Panc1 (cell line): ENCODE data around the gene DDAH1. TPM values are rescaled to one million over a fixed set of nuclear protein-coding genes. Genes with fewer than 3 reads are reported as not detected.

Source experiments
- ATAC-seq: fragments of 200-7000 bp; cut with Tn5 transposase; 2 replicates; pipeline ENCODE4 v1.9.1; 2020; ENCODE audit warnings: mild to moderate bottlenecking, moderate library complexity
- BruUV-seq: library from RNA; stranded (reverse); fragments of 400-500 nt; replicated peaks from 2 replicates; lab custom pipeline; 2021; lab: Mats Ljungman, UMichigan
- CTCF ChIA-PET: fragments of 300-600 bp; sonication (Branson Sonifier 250); formaldehyde crosslinking; loops from one replicate; lab custom pipeline; 2022; ENCODE audit warnings: antibody characterized with exemption; lab: Charles Lee
- POLR2A ChIA-PET: fragments of 300-600 bp; sonication (Branson Sonifier 250); formaldehyde crosslinking; loops from one replicate; lab custom pipeline; 2022; ENCODE audit warnings: antibody characterized with exemption; lab: Charles Lee
- DNase-seq: peaks from one replicate; pipeline ENCODE4 v3.0.0-alpha.2; 2010; ENCODE audit warnings: low read depth, low spot score
- H3K27ac ChIP-seq: 2 replicates; pipeline ENCODE4 v1.5.1; 2011; ENCODE audit warnings: mild to moderate bottlenecking, low read length, inconsistent platforms
- H3K27me3 ChIP-seq: fragments of 200-500 bp; sonication (Bioruptor generic); 2 replicates; pipeline ENCODE4 v1.6.0; 2014; ENCODE audit warnings: low read length, inconsistent platforms; ENCODE audit not compliant: control insufficient read depth, insufficient read depth
- H3K36me3 ChIP-seq: fragments of 200-500 bp; sonication (Bioruptor generic); 2 replicates; pipeline ENCODE4 v1.5.1; 2014; ENCODE audit warnings: inconsistent platforms, mild to moderate bottlenecking, low read length, moderate library complexity; ENCODE audit not compliant: control insufficient read depth, insufficient read depth
- H3K4me1 ChIP-seq: 2 replicates; pipeline ENCODE4 v1.5.1; 2011; ENCODE audit warnings: inconsistent platforms, mild to moderate bottlenecking, low read length, moderate library complexity; ENCODE audit not compliant: control insufficient read depth, insufficient read depth
- H3K4me3 ChIP-seq, 2 experiments: 2 replicates each; pipeline ENCODE4 v1.5.1; 2011 to 2012; ENCODE audit warnings: low read depth in 2 of 2, low read length in 2 of 2, mild to moderate bottlenecking in 2 of 2, inconsistent platforms in 1 of 2, moderate library complexity in 1 of 2
- H3K9me3 ChIP-seq: fragments of 200-500 bp; sonication (Bioruptor generic); 2 replicates; pipeline ENCODE4 v1.5.1; 2014; ENCODE audit warnings: low read depth, mild to moderate bottlenecking, inconsistent platforms, low read length, moderate library complexity; ENCODE audit not compliant: control insufficient read depth, insufficient read depth
- POLR2AphosphoS5 ChIP-seq: IDR thresholded peaks from 2 replicates; pipeline ENCODE4 v1.6.1; 2012; ENCODE audit warnings: mild to moderate bottlenecking, low read depth, low read length, moderate library complexity
- SIN3A ChIP-seq: IDR thresholded peaks from 2 replicates; pipeline ENCODE4 v1.6.1; 2012; ENCODE audit warnings: low read depth, mild to moderate bottlenecking, low read length, moderate library complexity, borderline replicate concordance; ENCODE audit not compliant: insufficient read depth
- TCF7L2 ChIP-seq: IDR thresholded peaks from 2 replicates; pipeline ENCODE4 v1.6.1; 2011; ENCODE audit warnings: mild to moderate bottlenecking, low read depth, low read length, inconsistent platforms
- in situ Hi-C: cut with HindIII; loops from 2 replicates; pipeline ENCODE4 v1.10.0; 2016; ENCODE audit warnings: low sequenced_read_pairs, low pct_unique_long_range_greater_than_20kb
- intact Hi-C: fragments of 100-400 bp; cut with micrococcal nuclease; formaldehyde crosslinking; loops from one replicate; pipeline ENCODE4 v1.10.0; 2022; ENCODE audit not compliant: unreplicated experiment
- total RNA-seq: library from RNA; stranded (reverse); gene quantifications from one replicate; pipeline ENCODE4 v1.2.1, GENCODE V29; 2021; ENCODE audit not compliant: unreplicated experiment
- TF ChIP-seq, protein P1 (sequence below), 2 experiments: IDR thresholded peaks; 2 replicates each; pipeline ENCODE4 v1.6.1; 2011 to 2012; ENCODE audit warnings: low read depth in 2 of 2, control low read depth in 1 of 2, low read length in 1 of 2, mild to moderate bottlenecking in 1 of 2, moderate library complexity in 1 of 2; ENCODE audit not compliant: insufficient read depth in 1 of 2
- TF ChIP-seq, protein P2 (sequence below): fragments of 450-650 bp; IDR thresholded peaks from 2 replicates; pipeline ENCODE4 v1.5.1; 2017; ENCODE audit warnings: mild to moderate bottlenecking

Gene DDAH1
- total RNA-seq, 1 experiment from 2014 or later = 85.4 TPM

DNA sequence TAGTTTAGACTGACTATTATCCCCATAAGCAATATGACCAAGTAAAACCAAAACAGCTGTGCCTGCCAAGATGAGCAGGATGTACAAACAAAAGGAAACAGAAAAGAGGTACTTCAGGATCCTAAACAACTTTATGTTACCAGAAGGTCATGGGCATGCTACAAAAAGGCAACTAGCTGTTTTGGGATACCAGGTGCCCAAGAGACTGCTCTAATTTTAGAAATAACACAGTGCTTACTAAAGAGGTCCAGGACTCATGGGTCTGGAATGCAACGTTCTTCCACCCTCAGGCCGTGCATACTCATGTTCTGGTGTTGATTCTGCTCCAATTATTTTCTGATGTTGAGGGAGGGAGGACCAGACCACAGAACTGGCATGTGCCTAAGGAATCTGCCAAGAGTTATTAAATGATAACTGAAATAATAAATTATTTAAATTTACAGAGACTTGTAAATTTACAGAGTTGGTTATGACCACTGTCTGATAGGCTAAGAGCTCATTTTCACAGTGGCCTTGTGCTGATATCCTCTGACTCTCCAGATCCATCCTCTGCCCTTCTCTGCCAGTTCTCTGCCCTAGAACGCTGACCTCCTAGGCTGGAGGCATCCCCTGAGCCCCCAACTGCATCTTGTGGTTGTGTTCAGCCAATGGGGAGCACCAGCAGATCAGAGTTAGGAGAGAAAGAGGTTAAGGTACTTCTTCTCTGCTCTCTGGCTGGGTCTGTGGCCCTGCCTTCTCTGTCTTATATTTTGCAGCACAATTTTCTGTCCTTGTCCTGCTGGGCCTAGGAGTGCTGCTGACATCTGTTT lies 150.9 kb downstream of the DDAH1 start:
- DNase-seq (peak; percentile 92), ATAC-seq (peak; percentile 93)
- ChIA-PET POLR2A (interaction anchor here (0.6 to 1.0 kb wide), 3 partner anchors 9 to 270 kb away, joined by 3 read pairs; no protein-coding TSS in a partner anchor), CTCF (interaction anchor here (0.6 to 0.9 kb wide), 2 partner anchors 271 to 648 kb away, joined by 3 read pairs; no protein-coding TSS in a partner anchor)
- no peak overlapping the region for H3K4me3 ChIP-seq
- intact Hi-C loops = no loop called here
- H3K4me1 ChIP-seq = peaks cover 36% of the 10 kb centered on the region
- H3K27me3 ChIP-seq = no peaks in the 10 kb centered on the region
- in situ Hi-C loops = loop anchor here (25.0 kb wide), 1 partner anchor 373 kb away; no protein-coding TSS in a partner anchor
- BruUV-seq = no TSS peak
- peak overlapping the region; percentile 85 for H3K27ac ChIP-seq
- peaks cover 4% of the 10 kb centered on the region; the same call in 1 of the 2 replicates for H3K9me3 ChIP-seq
- H3K36me3 ChIP-seq = peaks cover 3% of the 10 kb centered on the region
- no peak for TF ChIP-seq TCF7L2
- TF ChIP-seq SIN3A = no peak
- TF ChIP-seq POLR2AphosphoS5 = peak; percentile 75
- TF ChIP-seq, protein P1, sequence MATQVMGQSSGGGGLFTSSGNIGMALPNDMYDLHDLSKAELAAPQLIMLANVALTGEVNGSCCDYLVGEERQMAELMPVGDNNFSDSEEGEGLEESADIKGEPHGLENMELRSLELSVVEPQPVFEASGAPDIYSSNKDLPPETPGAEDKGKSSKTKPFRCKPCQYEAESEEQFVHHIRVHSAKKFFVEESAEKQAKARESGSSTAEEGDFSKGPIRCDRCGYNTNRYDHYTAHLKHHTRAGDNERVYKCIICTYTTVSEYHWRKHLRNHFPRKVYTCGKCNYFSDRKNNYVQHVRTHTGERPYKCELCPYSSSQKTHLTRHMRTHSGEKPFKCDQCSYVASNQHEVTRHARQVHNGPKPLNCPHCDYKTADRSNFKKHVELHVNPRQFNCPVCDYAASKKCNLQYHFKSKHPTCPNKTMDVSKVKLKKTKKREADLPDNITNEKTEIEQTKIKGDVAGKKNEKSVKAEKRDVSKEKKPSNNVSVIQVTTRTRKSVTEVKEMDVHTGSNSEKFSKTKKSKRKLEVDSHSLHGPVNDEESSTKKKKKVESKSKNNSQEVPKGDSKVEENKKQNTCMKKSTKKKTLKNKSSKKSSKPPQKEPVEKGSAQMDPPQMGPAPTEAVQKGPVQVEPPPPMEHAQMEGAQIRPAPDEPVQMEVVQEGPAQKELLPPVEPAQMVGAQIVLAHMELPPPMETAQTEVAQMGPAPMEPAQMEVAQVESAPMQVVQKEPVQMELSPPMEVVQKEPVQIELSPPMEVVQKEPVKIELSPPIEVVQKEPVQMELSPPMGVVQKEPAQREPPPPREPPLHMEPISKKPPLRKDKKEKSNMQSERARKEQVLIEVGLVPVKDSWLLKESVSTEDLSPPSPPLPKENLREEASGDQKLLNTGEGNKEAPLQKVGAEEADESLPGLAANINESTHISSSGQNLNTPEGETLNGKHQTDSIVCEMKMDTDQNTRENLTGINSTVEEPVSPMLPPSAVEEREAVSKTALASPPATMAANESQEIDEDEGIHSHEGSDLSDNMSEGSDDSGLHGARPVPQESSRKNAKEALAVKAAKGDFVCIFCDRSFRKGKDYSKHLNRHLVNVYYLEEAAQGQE (IDR thresholded peaks at IDR 0.05; ENCODE audit: insufficient read depth in 1 of 2, low read depth in 2 of 2, low read length in 1 of 2) = no peak

DNA sequence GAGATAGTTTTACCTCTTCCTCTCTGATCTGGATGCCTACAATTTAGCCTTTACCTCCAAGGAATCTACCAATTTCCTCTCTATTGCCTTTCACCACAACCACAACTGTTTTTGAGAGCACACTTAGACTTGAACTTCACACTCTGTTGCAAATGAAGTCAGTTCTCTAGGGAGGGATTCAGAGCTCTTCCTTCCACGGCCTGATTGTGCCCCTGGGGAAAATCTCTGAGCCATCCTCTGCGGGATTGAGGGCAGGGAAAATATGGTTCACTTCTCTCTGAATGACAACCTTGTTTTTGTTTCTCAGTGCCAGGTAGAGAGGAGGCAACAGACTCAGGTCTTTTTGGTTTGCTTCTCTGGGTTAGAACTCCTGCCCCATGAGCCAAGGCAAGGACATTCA lies 153.1 kb downstream of the DDAH1 start:
- no TSS peak for BruUV-seq
- no peaks in the 10 kb centered on the region for H3K36me3 ChIP-seq
- peaks cover 4% of the 10 kb centered on the region; the same call in 1 of the 2 replicates for H3K9me3 ChIP-seq
- no peaks in the 10 kb centered on the region for H3K27me3 ChIP-seq
- H3K4me3 ChIP-seq = no peak overlapping the region
- DNase-seq = no peak
- no peak for TF ChIP-seq TCF7L2
- TF ChIP-seq, protein P1 (IDR thresholded peaks at IDR 0.05; ENCODE audit: insufficient read depth in 1 of 2, low read depth in 2 of 2, low read length in 1 of 2) = no peak
- TF ChIP-seq SIN3A = no peak
- TF ChIP-seq, protein P2, sequence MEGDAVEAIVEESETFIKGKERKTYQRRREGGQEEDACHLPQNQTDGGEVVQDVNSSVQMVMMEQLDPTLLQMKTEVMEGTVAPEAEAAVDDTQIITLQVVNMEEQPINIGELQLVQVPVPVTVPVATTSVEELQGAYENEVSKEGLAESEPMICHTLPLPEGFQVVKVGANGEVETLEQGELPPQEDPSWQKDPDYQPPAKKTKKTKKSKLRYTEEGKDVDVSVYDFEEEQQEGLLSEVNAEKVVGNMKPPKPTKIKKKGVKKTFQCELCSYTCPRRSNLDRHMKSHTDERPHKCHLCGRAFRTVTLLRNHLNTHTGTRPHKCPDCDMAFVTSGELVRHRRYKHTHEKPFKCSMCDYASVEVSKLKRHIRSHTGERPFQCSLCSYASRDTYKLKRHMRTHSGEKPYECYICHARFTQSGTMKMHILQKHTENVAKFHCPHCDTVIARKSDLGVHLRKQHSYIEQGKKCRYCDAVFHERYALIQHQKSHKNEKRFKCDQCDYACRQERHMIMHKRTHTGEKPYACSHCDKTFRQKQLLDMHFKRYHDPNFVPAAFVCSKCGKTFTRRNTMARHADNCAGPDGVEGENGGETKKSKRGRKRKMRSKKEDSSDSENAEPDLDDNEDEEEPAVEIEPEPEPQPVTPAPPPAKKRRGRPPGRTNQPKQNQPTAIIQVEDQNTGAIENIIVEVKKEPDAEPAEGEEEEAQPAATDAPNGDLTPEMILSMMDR = no peak
- no peak for TF ChIP-seq POLR2AphosphoS5
- ChIA-PET CTCF (no interaction called here), POLR2A (interaction anchor here (0.6 kb wide), 1 partner anchor 379 kb away, joined by 3 read pairs; no protein-coding TSS in a partner anchor)
- intact Hi-C loops (no loop called here), in situ Hi-C loops (loop anchor here (25.0 kb wide), 1 partner anchor 375 kb away; no protein-coding TSS in a partner anchor)
- H3K4me1 ChIP-seq = peaks cover 41% of the 10 kb centered on the region
- peak overlapping the region; percentile 80 for H3K27ac ChIP-seq
- no peak for ATAC-seq
